GM12891 (cell line): ENCODE data around the gene ARFIP1.

Source experiments
- POLR2A ChIP-seq: IDR thresholded peaks from 2 replicates; pipeline ENCODE4 v1.6.1; 2011; ENCODE audit warnings: low read depth, low read length, control low read depth
- POLR2AphosphoS5 ChIP-seq: IDR thresholded peaks from 2 replicates; pipeline ENCODE4 v1.6.1; 2011; ENCODE audit warnings: low read depth, low read length, control low read depth
- POU2F2 ChIP-seq: IDR thresholded peaks from 2 replicates; pipeline ENCODE4 v1.6.1; 2011; ENCODE audit warnings: low read depth, mild to moderate bottlenecking, control low read depth, low read length, moderate library complexity
- SPI1 ChIP-seq: IDR thresholded peaks from 2 replicates; pipeline ENCODE4 v1.6.1; 2011; ENCODE audit warnings: low read depth, low read length, control low read depth
- TAF1 ChIP-seq: IDR thresholded peaks from 2 replicates; pipeline ENCODE4 v1.6.1; 2011; ENCODE audit warnings: low read depth, low read length, control low read depth

DNA sequence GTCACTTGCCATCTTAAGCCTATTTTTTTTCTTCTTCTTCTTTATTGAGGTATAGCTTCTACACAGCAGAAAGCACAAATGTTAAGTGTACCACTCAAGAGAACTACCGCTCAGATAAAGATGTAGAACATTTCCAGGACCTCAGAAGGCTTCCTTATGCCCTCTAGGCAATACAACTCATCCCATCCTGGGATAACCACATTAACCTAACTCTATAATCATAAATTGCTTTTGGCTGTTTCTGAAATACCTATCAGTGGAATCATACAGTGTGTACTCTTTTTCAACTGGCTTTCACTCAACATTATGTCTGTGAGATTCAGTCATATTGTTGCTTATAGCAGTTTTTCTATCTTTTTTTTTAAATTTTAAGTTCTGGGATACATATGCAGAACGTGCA lies 51.7 kb downstream of the ARFIP1 start:
- TF ChIP-seq POLR2A (no peak), POLR2AphosphoS5 (no peak), POU2F2 (no peak), SPI1 (no peak), TAF1 (no peak)
